Right cardiac atrium (tissue), 5 donors: ENCODE results near the gene MRPS9. TPM values are rescaled to one million over a fixed set of nuclear protein-coding genes. Genes with fewer than 3 reads are reported as not detected.

ENCODE experiments used
- ATAC-seq, 2 donors: fragments of 200-7000 bp; cut with Tn5 transposase; one replicate each; pipeline versions ENCODE4 v1.8.0 to v1.9.1; 2020; ENCODE audit warnings: moderate library complexity in 2 of 2, mild to moderate bottlenecking in 1 of 2
- DNase-seq, 3 donors: peaks; one replicate each; pipeline ENCODE4 v3.0.0-alpha.2; 2020
- H3K27ac ChIP-seq: one replicate; pipeline ENCODE4 v1.5.1; 2013; ENCODE audit warnings: mild to moderate bottlenecking, low read length, control low read depth, moderate library complexity
- H3K27me3 ChIP-seq: one replicate; pipeline ENCODE4 v1.6.1; 2013; ENCODE audit not compliant: control insufficient read depth, insufficient read depth
- H3K4me1 ChIP-seq: one replicate; pipeline ENCODE4 v1.6.1; 2013; ENCODE audit warnings: low read length; ENCODE audit not compliant: control insufficient read depth, insufficient read depth
- H3K4me3 ChIP-seq: one replicate; pipeline ENCODE4 v1.5.1; 2013; ENCODE audit warnings: low read length, control low read depth
- H3K9me3 ChIP-seq: one replicate; pipeline ENCODE4 v1.6.1; 2013; ENCODE audit warnings: low read length; ENCODE audit not compliant: control insufficient read depth
- WGBS: extraction: QIAGEN DNeasy Blood & Tissue Kit; methylation state at CpG from one replicate; pipeline ENCODE4 v1.1.7; 2013; 5-methylcytosine and 5-hydroxymethylcytosine counted together
- intact Hi-C, 4 donors: fragments of 100-400 bp; cut with DNase I; formaldehyde crosslinking; loops; one replicate each; pipeline versions ENCODE4 v1.11.0 to v1.14.0; 2022 to 2023
- polyA plus RNA-seq: library from polyadenylated mRNA; stranded (reverse); fragments of 200-250 nt; gene quantifications from one replicate; pipeline ENCODE4 v1.2.3, GENCODE V29; 2013
- total RNA-seq, 4 donors: library from RNA; stranded (reverse); fragmentation: NEBNext Ultra II Directional; extraction: Animal tissue kit (Norgen Biotek cat#: 25700); gene quantifications; one replicate each; pipeline ENCODE4 v1.2.1, GENCODE V29; 2021
- donor health status: healthy with polysubstance abuse.
- donor health status: DM: no; HTN: yes; CAD: no.
- donor health status: DM: no; HTN: no; CAD: no.
- donor health status: DM: no; HTN: yes; CAD: no; lungs with severe emphysema.
- donor health status: DM: yes; HTN: yes; CAD: no.

The MRPS9 gene
- total and polyA plus RNA-seq, 5 donors = 35.8 to 66.1 (median 55.5) TPM

- no peak for ATAC-seq
- no peak overlapping the region for H3K27ac ChIP-seq
- no peak overlapping the region for H3K4me3 ChIP-seq
- no peaks in the 10 kb centered on the region for H3K27me3 ChIP-seq
- WGBS = 83% methylated on average over 3 of the region's 3 CpGs
- no peak for DNase-seq
- no peaks in the 10 kb centered on the region for H3K9me3 ChIP-seq
- intact Hi-C loops = no loop called here
- H3K4me1 ChIP-seq = no peaks in the 10 kb centered on the region
Observed at GRCh38 chr2:105056245-105056644, 18.4 kb downstream of the MRPS9 start.

GRCh38 chr2:105057005-105057404 is 19.1 kb downstream of the MRPS9 start:
- 74% methylated on average over 1 of the region's 1 CpG for WGBS
- Histone ChIP-seq H3K27me3 (no peaks in the 10 kb centered on the region), H3K4me3 (no peak overlapping the region), H3K9me3 (no peaks in the 10 kb centered on the region), H3K27ac (no peak overlapping the region), H3K4me1 (no peaks in the 10 kb centered on the region)
- intact Hi-C loops = no loop called here
- DNase-seq (no peak), ATAC-seq (no peak)

GRCh38 chr2:105061560-105061959 is 23.7 kb downstream of the MRPS9 start:
- 95% methylated on average over 3 of the region's 3 CpGs for WGBS
- no peak overlapping the region for H3K4me3 ChIP-seq
- H3K27ac ChIP-seq = no peak overlapping the region
- DNase-seq = no peak
- intact Hi-C loops = no loop called here
- ATAC-seq = no peak
- no peaks in the 10 kb centered on the region for H3K4me1 ChIP-seq
- H3K9me3 ChIP-seq = no peaks in the 10 kb centered on the region
- H3K27me3 ChIP-seq = no peaks in the 10 kb centered on the region

- ATAC-seq (no peak), DNase-seq (no peak)
- Histone ChIP-seq H3K4me1 (no peaks in the 10 kb centered on the region), H3K9me3 (no peaks in the 10 kb centered on the region), H3K27me3 (no peaks in the 10 kb centered on the region), H3K4me3 (no peak overlapping the region), H3K27ac (no peak overlapping the region)
- 87% methylated on average over 5 of the region's 5 CpGs for WGBS
- intact Hi-C loops = no loop called here
Observed at GRCh38 chr2:105062158-105062557, 24.3 kb downstream of the MRPS9 start.

- DNase-seq (no peak), ATAC-seq (no peak)
- Histone ChIP-seq H3K27me3 (no peaks in the 10 kb centered on the region), H3K4me3 (no peak overlapping the region), H3K9me3 (no peaks in the 10 kb centered on the region), H3K4me1 (peaks cover 1% of the 10 kb centered on the region), H3K27ac (no peak overlapping the region)
- intact Hi-C loops = no loop called here
- 94% methylated on average over 1 of the region's 1 CpG for WGBS
Observed at GRCh38 chr2:105068387-105068786, 30.5 kb downstream of the MRPS9 start.

GRCh38 chr2:105068875-105069274 is 31.0 kb downstream of the MRPS9 start:
- Histone ChIP-seq H3K27me3 (no peaks in the 10 kb centered on the region), H3K9me3 (no peaks in the 10 kb centered on the region), H3K4me3 (no peak overlapping the region), H3K27ac (no peak overlapping the region), H3K4me1 (peaks cover 1% of the 10 kb centered on the region)
- no peak for ATAC-seq
- no peak for DNase-seq
- intact Hi-C loops = no loop called here
- WGBS = 90% methylated on average over 5 of the region's 5 CpGs

GRCh38 chr2:105070010-105070865 is 32.4 kb downstream of the MRPS9 start:
- ATAC-seq = no peak
- no peak for DNase-seq
- WGBS = 92% methylated on average over 7 of the region's 7 CpGs
- no peak overlapping the region for H3K4me3 ChIP-seq
- no peaks in the 10 kb centered on the region for H3K27me3 ChIP-seq
- H3K9me3 ChIP-seq = no peaks in the 10 kb centered on the region
- intact Hi-C loops = no loop called here
- no peak overlapping the region for H3K27ac ChIP-seq
- peaks cover 1% of the 10 kb centered on the region for H3K4me1 ChIP-seq

- ATAC-seq = no peak
- intact Hi-C loops = no loop called here
- DNase-seq = no peak
- 96% methylated on average over 4 of the region's 4 CpGs for WGBS
- Histone ChIP-seq H3K27ac (no peak overlapping the region), H3K27me3 (no peaks in the 10 kb centered on the region), H3K4me1 (peaks cover 1% of the 10 kb centered on the region), H3K9me3 (no peaks in the 10 kb centered on the region), H3K4me3 (no peak overlapping the region)
Observed at GRCh38 chr2:105071379-105071778, 33.5 kb downstream of the MRPS9 start.

- Histone ChIP-seq H3K4me3 (no peak overlapping the region), H3K4me1 (peaks cover 1% of the 10 kb centered on the region), H3K27ac (no peak overlapping the region), H3K27me3 (no peaks in the 10 kb centered on the region), H3K9me3 (no peaks in the 10 kb centered on the region)
- DNase-seq (no peak), ATAC-seq (no peak)
- WGBS = 93% methylated on average over 2 of the region's 2 CpGs
- intact Hi-C loops = no loop called here
Observed at GRCh38 chr2:105072039-105072438, 34.2 kb downstream of the MRPS9 start.

- DNase-seq = no peak
- Histone ChIP-seq H3K4me1 (no peaks in the 10 kb centered on the region), H3K27ac (no peak overlapping the region), H3K9me3 (no peaks in the 10 kb centered on the region), H3K4me3 (no peak overlapping the region), H3K27me3 (no peaks in the 10 kb centered on the region)
- 72% methylated on average over 4 of the region's 4 CpGs for WGBS
- intact Hi-C loops = no loop called here
- no peak for ATAC-seq
Observed at GRCh38 chr2:105073591-105073990, 35.7 kb downstream of the MRPS9 start.

GRCh38 chr2:105076121-105076520 is 38.3 kb downstream of the MRPS9 start:
- no peak for ATAC-seq
- WGBS = 88% methylated on average over 3 of the region's 3 CpGs

More at GRCh38 chr2:105076121-105076520, 38.3 kb downstream of the MRPS9 start:
- H3K9me3 ChIP-seq = no peaks in the 10 kb centered on the region
- H3K27ac ChIP-seq = no peak overlapping the region
- no peak overlapping the region for H3K4me3 ChIP-seq
- DNase-seq = no peak
- H3K4me1 ChIP-seq = peaks cover 2% of the 10 kb centered on the region
- intact Hi-C loops = no loop called here
- H3K27me3 ChIP-seq = no peaks in the 10 kb centered on the region
